Measurements from ENCODE around the gene ITPR3.

- TF ChIP-seq CTCF (IDR thresholded peaks at IDR 0.05) (no peak), POLR2A (IDR thresholded peaks at IDR 0.05) (no peak)
Measured at GRCh38 chr6:33599413-33599938, 21.6 kb upstream of the ITPR3 start.
